MM.1S (cell line): Measurements from ENCODE around the gene USP12.

Experiments
- DNase-seq: peaks from one replicate; pipeline ENCODE4 v3.0.0-alpha.2; 2015
- H2AFZ ChIP-seq: fragments of 300-600 bp; sonication (generic); 2 replicates; pipeline ENCODE4 v1.6.0; 2016; ENCODE audit warnings: antibody characterized with exemption, low read length
- H3F3A ChIP-seq: fragments of 300-600 bp; sonication (generic); 2 replicates; pipeline ENCODE4 v1.6.1; 2016; ENCODE audit warnings: mild to moderate bottlenecking, antibody characterized with exemption, low read length, moderate library complexity, mixed read lengths; ENCODE audit not compliant: insufficient read depth
- H3K27ac ChIP-seq: fragments of 300-600 bp; sonication (generic); 2 replicates; pipeline ENCODE4 v1.5.1; 2016; ENCODE audit warnings: mild to moderate bottlenecking, low read length
- H3K27me3 ChIP-seq: fragments of 300-600 bp; sonication (generic); replicated peaks from 2 replicates; pipeline ENCODE4 v1.6.0; 2016; ENCODE audit warnings: low read length; ENCODE audit not compliant: insufficient read depth
- H3K36me3 ChIP-seq: fragments of 300-600 bp; sonication (generic); replicated peaks from 2 replicates; pipeline ENCODE4 v1.6.1; 2016; ENCODE audit warnings: mild to moderate bottlenecking, low read length, mixed read lengths; ENCODE audit not compliant: insufficient read depth
- H3K4me1 ChIP-seq: fragments of 300-600 bp; sonication (generic); 2 replicates; pipeline ENCODE4 v1.6.1; 2016; ENCODE audit warnings: low read length, mixed read lengths
- H3K4me2 ChIP-seq: fragments of 300-600 bp; sonication (generic); 2 replicates; pipeline ENCODE4 v1.6.0; 2016; ENCODE audit warnings: low read depth, low read length
- H3K4me3 ChIP-seq: fragments of 300-600 bp; sonication (generic); 2 replicates; pipeline ENCODE4 v1.5.1; 2016; ENCODE audit warnings: low read length, mixed read lengths
- H3K79me2 ChIP-seq: fragments of 300-600 bp; sonication (generic); 2 replicates; pipeline ENCODE4 v1.6.1; 2016; ENCODE audit warnings: mixed run types, low read length, mixed read lengths
- H3K9ac ChIP-seq: fragments of 300-600 bp; sonication (generic); 2 replicates; pipeline ENCODE4 v1.6.1; 2016; ENCODE audit warnings: low read length, mixed read lengths
- H3K9me2 ChIP-seq: fragments of 300-600 bp; sonication (generic); replicated peaks from 2 replicates; pipeline ENCODE4 v1.6.1; 2016; ENCODE audit warnings: mild to moderate bottlenecking, low read length, mixed read lengths; ENCODE audit not compliant: insufficient read depth
- H3K9me3 ChIP-seq: fragments of 300-600 bp; sonication (generic); replicated peaks from 2 replicates; pipeline ENCODE4 v1.6.1; 2016; ENCODE audit warnings: mild to moderate bottlenecking, low read length, mixed read lengths; ENCODE audit not compliant: insufficient read depth
- H4K20me1 ChIP-seq: fragments of 300-600 bp; sonication (generic); 2 replicates; pipeline ENCODE4 v1.6.1; 2016; ENCODE audit warnings: mild to moderate bottlenecking, low read length, moderate library complexity, mixed read lengths; ENCODE audit not compliant: insufficient read depth
- EZH2 ChIP-seq: fragments of 300-600 bp; sonication (generic); optimal IDR thresholded peaks from 2 replicates; pipeline ENCODE3; 2017; ENCODE audit warnings: low read depth, mild to moderate bottlenecking, antibody characterized with exemption, low read length, mixed read lengths
- EZH2phosphoT487 ChIP-seq: fragments of 300-600 bp; sonication (generic); IDR thresholded peaks from 2 replicates; pipeline ENCODE4 v1.6.1; 2018; ENCODE audit warnings: antibody characterized with exemption, low read length
- TF ChIP-seq, protein P1 (sequence below): fragments of 300-600 bp; sonication (generic); IDR thresholded peaks from 2 replicates; pipeline ENCODE4 v1.5.1; 2016; ENCODE audit warnings: antibody characterized with exemption, low read length, mixed read lengths

The USP12 gene

DNA sequence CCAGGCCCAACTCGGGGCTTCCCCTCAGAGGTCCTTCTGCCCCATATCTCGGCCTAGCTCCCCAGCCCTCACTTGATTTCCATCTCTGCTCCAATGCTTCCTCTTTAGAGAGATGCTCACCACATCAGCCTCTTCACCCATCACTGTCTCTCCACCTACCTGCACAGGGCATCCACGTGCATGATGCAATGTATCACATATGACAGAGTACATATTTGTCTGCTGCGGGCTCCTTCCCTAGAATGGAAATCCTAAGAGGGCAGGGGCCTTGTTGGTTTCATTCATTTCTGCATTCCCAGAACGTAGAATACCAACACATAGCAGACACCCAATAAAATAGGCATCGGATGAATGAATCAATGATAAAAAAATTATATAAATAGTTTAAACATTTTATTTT, 130.3 kb downstream of the USP12 start:
- Histone ChIP-seq H3K27me3 (no peaks in the 10 kb centered on the region), H3K4me3 (no peak overlapping the region), H3F3A (no peaks in the 10 kb centered on the region), H3K9ac (no peak overlapping the region), H3K27ac (no peak overlapping the region), H3K9me3 (no peaks in the 10 kb centered on the region), H2AFZ (no peak overlapping the region), H3K36me3 (no peaks in the 10 kb centered on the region), H3K4me2 (no peak overlapping the region), H3K4me1 (no peaks in the 10 kb centered on the region), H3K79me2 (no peaks in the 10 kb centered on the region), H4K20me1 (no peaks in the 10 kb centered on the region), H3K9me2 (no peaks in the 10 kb centered on the region)
- DNase-seq: no peak
- TF ChIP-seq EZH2phosphoT487: no peak
- TF ChIP-seq EZH2: no peak
- TF ChIP-seq, protein P1, sequence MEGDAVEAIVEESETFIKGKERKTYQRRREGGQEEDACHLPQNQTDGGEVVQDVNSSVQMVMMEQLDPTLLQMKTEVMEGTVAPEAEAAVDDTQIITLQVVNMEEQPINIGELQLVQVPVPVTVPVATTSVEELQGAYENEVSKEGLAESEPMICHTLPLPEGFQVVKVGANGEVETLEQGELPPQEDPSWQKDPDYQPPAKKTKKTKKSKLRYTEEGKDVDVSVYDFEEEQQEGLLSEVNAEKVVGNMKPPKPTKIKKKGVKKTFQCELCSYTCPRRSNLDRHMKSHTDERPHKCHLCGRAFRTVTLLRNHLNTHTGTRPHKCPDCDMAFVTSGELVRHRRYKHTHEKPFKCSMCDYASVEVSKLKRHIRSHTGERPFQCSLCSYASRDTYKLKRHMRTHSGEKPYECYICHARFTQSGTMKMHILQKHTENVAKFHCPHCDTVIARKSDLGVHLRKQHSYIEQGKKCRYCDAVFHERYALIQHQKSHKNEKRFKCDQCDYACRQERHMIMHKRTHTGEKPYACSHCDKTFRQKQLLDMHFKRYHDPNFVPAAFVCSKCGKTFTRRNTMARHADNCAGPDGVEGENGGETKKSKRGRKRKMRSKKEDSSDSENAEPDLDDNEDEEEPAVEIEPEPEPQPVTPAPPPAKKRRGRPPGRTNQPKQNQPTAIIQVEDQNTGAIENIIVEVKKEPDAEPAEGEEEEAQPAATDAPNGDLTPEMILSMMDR: no peak

DNA sequence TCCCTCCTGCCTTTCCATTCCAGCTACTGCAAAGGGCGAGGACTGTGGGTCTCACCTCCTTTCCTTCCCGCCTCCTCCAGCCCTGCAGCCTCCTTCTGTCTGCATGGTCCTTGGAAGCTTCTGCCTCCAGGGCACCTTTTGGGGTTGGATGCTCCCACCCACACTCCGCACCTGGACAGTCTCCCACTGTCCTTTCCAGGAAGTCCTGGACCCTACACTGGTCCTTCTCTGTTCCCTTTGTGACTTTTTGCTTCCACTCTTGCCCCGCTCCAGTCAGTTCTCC, 130.8 kb downstream of the USP12 start:
- no peaks in the 10 kb centered on the region for H3K36me3 ChIP-seq

DNA sequence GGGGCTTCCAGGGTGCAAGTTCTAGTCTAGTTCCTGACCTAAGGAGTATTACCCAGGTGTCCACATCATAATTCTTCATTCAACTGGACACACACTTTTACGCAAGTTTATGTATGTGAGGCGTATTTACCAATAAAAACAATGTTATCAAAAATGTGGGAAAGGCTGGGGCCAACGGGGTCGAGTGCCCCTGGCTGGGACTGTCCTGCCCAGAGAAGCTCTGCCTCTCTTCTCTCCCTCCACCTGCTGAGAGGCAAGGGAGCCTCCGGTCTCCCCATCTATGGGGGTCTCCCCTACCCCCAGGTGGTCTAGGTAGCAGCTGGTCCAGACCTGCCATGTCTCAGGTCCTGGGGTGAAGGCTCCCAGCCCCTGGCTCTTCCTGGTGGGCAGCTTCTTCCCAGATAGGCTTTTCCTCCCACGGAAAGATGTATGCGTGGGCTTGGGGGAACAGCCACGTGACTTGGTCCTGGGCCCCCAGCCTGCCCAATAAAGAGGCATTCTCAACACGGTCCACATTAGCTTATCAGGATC, 132.4 kb downstream of the USP12 start:
- Histone ChIP-seq H3K9me2 (no peaks in the 10 kb centered on the region), H3K9ac (no peak overlapping the region), H3F3A (no peaks in the 10 kb centered on the region), H3K4me2 (no peak overlapping the region), H3K36me3 (no peaks in the 10 kb centered on the region), H3K4me1 (no peaks in the 10 kb centered on the region), H3K27me3 (no peaks in the 10 kb centered on the region), H3K79me2 (no peaks in the 10 kb centered on the region), H3K9me3 (no peaks in the 10 kb centered on the region), H3K4me3 (no peak overlapping the region), H3K27ac (no peak overlapping the region), H4K20me1 (no peaks in the 10 kb centered on the region), H2AFZ (no peak overlapping the region)
- DNase-seq: no peak
- TF ChIP-seq, protein P1: no peak
- TF ChIP-seq EZH2: no peak
- no peak for TF ChIP-seq EZH2phosphoT487

More for the DNA sequence above, 130.8 kb downstream of the USP12 start:
- H3K27ac ChIP-seq: no peak overlapping the region
- no peaks in the 10 kb centered on the region for H3K27me3 ChIP-seq
- TF ChIP-seq, protein P1: no peak
- TF ChIP-seq EZH2phosphoT487 (no peak), EZH2 (no peak)
- H3K79me2 ChIP-seq: no peaks in the 10 kb centered on the region
- H3F3A ChIP-seq: no peaks in the 10 kb centered on the region
- DNase-seq: no peak
- no peak overlapping the region for H3K4me2 ChIP-seq
- H3K4me3 ChIP-seq: no peak overlapping the region
- no peak overlapping the region for H3K9ac ChIP-seq
- no peaks in the 10 kb centered on the region for H3K4me1 ChIP-seq
- H4K20me1 ChIP-seq: no peaks in the 10 kb centered on the region
- H2AFZ ChIP-seq: no peak overlapping the region
- H3K9me2 ChIP-seq: no peaks in the 10 kb centered on the region
- H3K9me3 ChIP-seq: no peaks in the 10 kb centered on the region

DNA sequence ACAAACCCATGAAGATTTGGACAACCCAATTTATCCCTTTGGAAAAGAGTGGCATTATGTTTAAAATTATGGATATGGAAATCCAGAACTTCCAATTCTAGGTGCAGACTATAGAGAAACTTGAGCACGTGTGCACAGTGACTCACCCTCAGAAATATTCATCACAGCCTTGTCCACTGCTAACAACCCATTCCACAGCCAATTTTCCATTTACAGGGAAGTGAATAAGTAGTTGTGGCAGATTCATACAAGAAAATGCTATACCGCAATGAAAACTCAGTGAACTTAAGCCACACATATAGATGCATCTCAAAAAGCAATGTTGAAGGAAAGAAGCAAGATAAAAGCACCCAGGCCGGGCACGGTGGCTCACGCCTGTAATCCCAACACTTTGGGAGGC, 133.3 kb downstream of the USP12 start:
- H3K27me3 ChIP-seq: no peaks in the 10 kb centered on the region
- TF ChIP-seq EZH2phosphoT487 (no peak), EZH2 (no peak)
- TF ChIP-seq, protein P1: no peak
- H3K9me2 ChIP-seq: no peaks in the 10 kb centered on the region
- H3K4me2 ChIP-seq: no peak overlapping the region
- H3K36me3 ChIP-seq: no peaks in the 10 kb centered on the region
- no peak overlapping the region for H2AFZ ChIP-seq
- H3K9me3 ChIP-seq: no peaks in the 10 kb centered on the region
- H3F3A ChIP-seq: no peaks in the 10 kb centered on the region
- no peaks in the 10 kb centered on the region for H3K4me1 ChIP-seq
- no peak overlapping the region for H3K27ac ChIP-seq
- no peak overlapping the region for H3K4me3 ChIP-seq
- DNase-seq: no peak
- H3K79me2 ChIP-seq: no peaks in the 10 kb centered on the region
- H3K9ac ChIP-seq: no peak overlapping the region
- no peaks in the 10 kb centered on the region for H4K20me1 ChIP-seq
